Inferior parietal cortex (tissue), 1 donor: Measurements from ENCODE around the gene TFEC.
"Not testable (repeated sequence)": the region's sequence is repeated elsewhere in the genome, so short reads cannot be mapped to it uniquely, and the experiment has no call there.

Experiments
- DNase-seq: peaks from one replicate; pipeline ENCODE4 v3.0.0-alpha.2; 2016; ENCODE audit errors: extremely low spot score

The TFEC gene

GRCh38 chr7:116030651-116031276, at the start of gene TFEC:
TFEC (minus strand) TSS chr7:116030763; CDS start chr7:115984441, 46,322 bp downstream.
- peak; percentile 22 for DNase-seq

- no peak for DNase-seq
Observed at GRCh38 chr7:116075351-116076145, 45.0 kb upstream of the TFEC start.

- DNase-seq = no peak
Observed at GRCh38 chr7:116071629-116072028, 41.1 kb upstream of the TFEC start.

GRCh38 chr7:116064179-116064578, 33.6 kb upstream of the TFEC start:
- no peak for DNase-seq

- no peak for DNase-seq
Observed at GRCh38 chr7:116062666-116063065, 32.1 kb upstream of the TFEC start.

GRCh38 chr7:116052006-116052405, 21.4 kb upstream of the TFEC start:
- no peak for DNase-seq

- not testable (repeated sequence) for DNase-seq
Observed at GRCh38 chr7:116047261-116047660, 16.7 kb upstream of the TFEC start.

GRCh38 chr7:116045532-116045931, 15.0 kb upstream of the TFEC start:
- DNase-seq = no peak

- no peak for DNase-seq
Observed at GRCh38 chr7:116041615-116042014, 11.1 kb upstream of the TFEC start.

GRCh38 chr7:116037401-116037800, 6.8 kb upstream of the TFEC start:
- DNase-seq = no peak

- no peak for DNase-seq
Observed at GRCh38 chr7:116034411-116034810, 3.8 kb upstream of the TFEC start.

- DNase-seq = no peak
Observed at GRCh38 chr7:116032886-116033285, 2.3 kb upstream of the TFEC start.

- no peak for DNase-seq
Observed at GRCh38 chr7:116028787-116029186, 1.8 kb downstream of the TFEC start.

- no peak for DNase-seq
Observed at GRCh38 chr7:116027786-116028185, 2.8 kb downstream of the TFEC start.

GRCh38 chr7:116024826-116025809, 5.4 kb downstream of the TFEC start:
- no peak for DNase-seq

- DNase-seq = no peak
Observed at GRCh38 chr7:116021237-116021636, 9.3 kb downstream of the TFEC start.

- DNase-seq = no peak
Observed at GRCh38 chr7:116018731-116019130, 11.8 kb downstream of the TFEC start.

- DNase-seq = no peak
Observed at GRCh38 chr7:116013675-116014074, 16.9 kb downstream of the TFEC start.

GRCh38 chr7:116011584-116011983, 19.0 kb downstream of the TFEC start:
- DNase-seq = no peak

- DNase-seq = not testable (repeated sequence)
Observed at GRCh38 chr7:116004762-116005161, 25.8 kb downstream of the TFEC start.

GRCh38 chr7:115997221-115997620, 33.3 kb downstream of the TFEC start:
- no peak for DNase-seq

GRCh38 chr7:115995701-115996100, 34.9 kb downstream of the TFEC start:
- no peak for DNase-seq
